Natural killer cell treated with Interleukin-12 subunit alpha and Interleukin-12 subunit beta and Interleukin-15 and Interleukin-18, amount 100 ng/mL, for 72 hours (primary cell): ENCODE results near the gene ANGPTL8. TPM values are rescaled to one million over a fixed set of nuclear protein-coding genes. Genes with fewer than 3 reads are reported as not detected.

Experiments
- ATAC-seq, 2 donors: fragments of 150-1000 bp; cut with Tn5 transposase in 1 of 2; sonication (Bioruptor Pico), chemical (Tn5 transposase) in 1 of 2; 2 replicates each; pipeline ENCODE4 v1.10.0; 2021
- DNase-seq: peaks from one replicate; pipeline ENCODE4 v3.0.0; 2022; ENCODE audit warnings: low spot score
- H3K27ac Mint-ChIP-seq, 2 donors: 1 replicate in 1 of 2; 2 replicates in 1 of 2; pipeline ENCODE4 v1.8.0; 2022; ENCODE audit warnings: mixed read lengths in 2 of 2, mild to moderate bottlenecking in 1 of 2, moderate library complexity in 1 of 2
- H3K27me3 Mint-ChIP-seq, 2 donors: 1 replicate in 1 of 2; 2 replicates in 1 of 2; pipeline ENCODE4 v1.8.0; 2022; ENCODE audit warnings: mixed read lengths in 2 of 2
- H3K36me3 Mint-ChIP-seq: one replicate; pipeline ENCODE4 v1.8.0; 2022; ENCODE audit warnings: mixed read lengths
- H3K4me1 Mint-ChIP-seq, 2 donors: 1 replicate in 1 of 2; 2 replicates in 1 of 2; pipeline ENCODE4 v1.8.0; 2022; ENCODE audit warnings: low read depth in 2 of 2, mixed read lengths in 2 of 2, mild to moderate bottlenecking in 1 of 2
- H3K4me3 Mint-ChIP-seq: one replicate; pipeline ENCODE4 v1.8.0; 2022; ENCODE audit warnings: mixed read lengths
- H3K9me3 Mint-ChIP-seq: 2 replicates; pipeline ENCODE4 v1.8.0; 2022; ENCODE audit warnings: mixed read lengths
- total RNA-seq, 2 donors: library from RNA; stranded (reverse); gene quantifications; one replicate each; pipeline ENCODE4 v1.2.3, GENCODE V29; 2022

Gene ANGPTL8
- total RNA-seq, 2 donors from 2014 or later = not detected

- Mint-ChIP-seq H3K4me3 (peak overlapping the region; percentile 61), H3K4me1 (peaks cover 12 to 14% of the 10 kb centered on the region in 2 donors), H3K27ac (peak overlapping the region; percentile 71 to 72), H3K36me3 (no peaks in the 10 kb centered on the region), H3K27me3 (peaks cover 0 to 5% of the 10 kb centered on the region in 2 donors), H3K9me3 (peaks cover 6% of the 10 kb centered on the region)
- DNase-seq = no peak
- no peak for ATAC-seq
Measured at GRCh38 chr19:11209839-11210655, 29.4 kb upstream of the ANGPTL8 start.

- H3K4me3 Mint-ChIP-seq = peak overlapping the region; percentile 61
- peaks cover 12 to 14% of the 10 kb centered on the region in 2 donors for H3K4me1 Mint-ChIP-seq
- H3K27ac Mint-ChIP-seq = peak overlapping the region; percentile 71 to 72
- peaks cover 0 to 5% of the 10 kb centered on the region in 2 donors for H3K27me3 Mint-ChIP-seq
- H3K36me3 Mint-ChIP-seq = no peaks in the 10 kb centered on the region
- H3K9me3 Mint-ChIP-seq = peaks cover 6% of the 10 kb centered on the region
- ATAC-seq = no peak
- no peak for DNase-seq
Measured at GRCh38 chr19:11210656-11210928, 28.8 kb upstream of the ANGPTL8 start.

DNA sequence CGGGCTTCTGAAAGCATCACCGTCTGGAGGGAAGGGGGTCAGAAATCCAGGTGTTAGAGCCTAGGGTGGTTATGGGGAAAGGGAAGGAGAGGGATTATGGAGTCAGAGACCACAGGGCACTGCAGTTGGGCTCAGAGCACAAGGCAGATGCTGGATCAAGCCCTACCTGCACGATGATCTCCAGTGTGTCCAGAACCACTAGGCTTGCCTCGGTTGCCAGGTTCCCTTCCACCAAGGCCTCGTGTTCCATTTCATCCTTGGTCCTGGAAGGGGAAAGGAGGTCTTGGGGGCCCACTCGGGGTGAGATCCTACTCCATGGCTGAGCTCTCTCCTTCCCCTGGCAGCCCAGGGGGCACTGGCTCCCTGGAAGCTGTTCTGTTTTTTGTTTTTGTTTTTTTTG lies 25.0 kb upstream of the ANGPTL8 start:
- H3K27ac Mint-ChIP-seq = no peak overlapping the region
- H3K4me1 Mint-ChIP-seq = peaks cover 12 to 14% of the 10 kb centered on the region in 2 donors
- no peak overlapping the region for H3K4me3 Mint-ChIP-seq
- H3K27me3 Mint-ChIP-seq = peaks cover 0 to 5% of the 10 kb centered on the region in 2 donors
- DNase-seq (no peak), ATAC-seq (no peak)
- H3K36me3 Mint-ChIP-seq = no peaks in the 10 kb centered on the region
- peaks cover 6% of the 10 kb centered on the region for H3K9me3 Mint-ChIP-seq

GRCh38 chr19:11221082-11221598 lies 18.3 kb upstream of the ANGPTL8 start:
- no peak overlapping the region for H3K4me3 Mint-ChIP-seq
- no peak for DNase-seq
- H3K9me3 Mint-ChIP-seq = peaks cover 8% of the 10 kb centered on the region

GRCh38 chr19:11223200-11223599 lies 16.2 kb upstream of the ANGPTL8 start:
- DNase-seq (no peak), ATAC-seq (peak in 1 of 2 donors; percentile 11)
- Mint-ChIP-seq H3K36me3 (peaks cover 7% of the 10 kb centered on the region), H3K27me3 (peaks cover 3 to 5% of the 10 kb centered on the region in 2 donors), H3K9me3 (peaks cover 8% of the 10 kb centered on the region), H3K4me3 (no peak overlapping the region), H3K4me1 (no peaks in the 10 kb centered on the region), H3K27ac (no peak overlapping the region)

More at GRCh38 chr19:11221082-11221598, 18.3 kb upstream of the ANGPTL8 start:
- no peak overlapping the region for H3K27ac Mint-ChIP-seq
- H3K27me3 Mint-ChIP-seq = peaks cover 3 to 5% of the 10 kb centered on the region in 2 donors
- H3K4me1 Mint-ChIP-seq = no peaks in the 10 kb centered on the region
- peaks cover 7% of the 10 kb centered on the region for H3K36me3 Mint-ChIP-seq
- no peak for ATAC-seq

- no peak overlapping the region for H3K4me3 Mint-ChIP-seq
- ATAC-seq (no peak), DNase-seq (no peak)
- H3K36me3 Mint-ChIP-seq = peaks cover 7% of the 10 kb centered on the region
- H3K27ac Mint-ChIP-seq = no peak overlapping the region
- peaks cover 3 to 5% of the 10 kb centered on the region in 2 donors for H3K27me3 Mint-ChIP-seq
- H3K9me3 Mint-ChIP-seq = peaks cover 8% of the 10 kb centered on the region
- H3K4me1 Mint-ChIP-seq = no peaks in the 10 kb centered on the region
Measured at GRCh38 chr19:11224429-11224828, 15.0 kb upstream of the ANGPTL8 start.

GRCh38 chr19:11225172-11225571 lies 14.2 kb upstream of the ANGPTL8 start:
- Mint-ChIP-seq H3K4me3 (no peak overlapping the region), H3K27ac (no peak overlapping the region), H3K4me1 (no peaks in the 10 kb centered on the region), H3K27me3 (peaks cover 3 to 4% of the 10 kb centered on the region in 2 donors), H3K36me3 (peaks cover 6% of the 10 kb centered on the region), H3K9me3 (peaks cover 8% of the 10 kb centered on the region)
- ATAC-seq (no peak), DNase-seq (no peak)

- DNase-seq (no peak), ATAC-seq (no peak)
- Mint-ChIP-seq H3K27me3 (no peaks in the 10 kb centered on the region), H3K4me1 (no peaks in the 10 kb centered on the region), H3K36me3 (no peaks in the 10 kb centered on the region), H3K27ac (no peak overlapping the region), H3K9me3 (peaks cover 4% of the 10 kb centered on the region), H3K4me3 (no peak overlapping the region)
Measured at GRCh38 chr19:11225815-11226214, 13.6 kb upstream of the ANGPTL8 start.

GRCh38 chr19:11226716-11227166 lies 12.7 kb upstream of the ANGPTL8 start:
- no peak overlapping the region for H3K4me3 Mint-ChIP-seq
- H3K9me3 Mint-ChIP-seq = no peaks in the 10 kb centered on the region
- H3K27me3 Mint-ChIP-seq = no peaks in the 10 kb centered on the region
- no peaks in the 10 kb centered on the region for H3K4me1 Mint-ChIP-seq
- H3K27ac Mint-ChIP-seq = no peak overlapping the region
- H3K36me3 Mint-ChIP-seq = no peaks in the 10 kb centered on the region
- DNase-seq (no peak), ATAC-seq (no peak)

DNA sequence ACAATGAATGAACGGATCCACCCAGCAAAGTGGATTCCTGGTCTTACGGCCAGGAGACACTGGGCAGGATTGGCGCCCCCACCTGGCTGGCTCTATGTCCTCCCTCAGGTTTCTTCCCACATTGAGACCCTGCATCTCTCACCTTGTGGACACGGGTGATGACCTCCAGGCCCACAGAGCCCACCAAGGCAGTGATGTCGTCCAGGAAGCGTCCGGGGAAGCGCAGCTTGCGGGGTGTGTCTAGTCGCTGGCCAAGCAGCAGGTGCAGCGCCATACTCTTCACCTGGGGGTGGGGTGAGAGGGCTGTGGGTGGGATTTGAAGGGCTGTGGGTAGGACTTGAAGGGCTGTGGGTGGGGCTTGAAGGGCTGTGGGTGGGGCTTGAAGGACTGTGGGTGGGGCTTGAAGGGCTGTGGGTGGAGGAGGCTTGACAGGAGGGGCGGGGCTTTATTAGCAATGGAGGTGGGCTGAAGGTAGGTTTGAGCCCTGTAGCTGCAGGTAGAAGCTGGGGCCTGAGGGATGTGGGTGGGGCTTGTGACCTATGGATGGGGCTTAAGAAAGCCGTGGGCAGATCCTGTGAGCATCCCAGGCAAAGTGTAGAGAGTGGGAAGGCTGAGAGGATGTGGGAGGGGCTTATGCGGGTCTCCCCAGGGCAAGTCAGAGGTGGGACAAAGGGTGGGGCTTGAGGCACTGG lies 12.1 kb upstream of the ANGPTL8 start:
- peak in 1 of 2 donors; percentile 41 for ATAC-seq
- no peaks in the 10 kb centered on the region for H3K4me1 Mint-ChIP-seq
- H3K27me3 Mint-ChIP-seq = no peaks in the 10 kb centered on the region
- no peak for DNase-seq
- no peak overlapping the region for H3K27ac Mint-ChIP-seq
- H3K4me3 Mint-ChIP-seq = no peak overlapping the region
- no peaks in the 10 kb centered on the region for H3K9me3 Mint-ChIP-seq
- no peaks in the 10 kb centered on the region for H3K36me3 Mint-ChIP-seq

DNA sequence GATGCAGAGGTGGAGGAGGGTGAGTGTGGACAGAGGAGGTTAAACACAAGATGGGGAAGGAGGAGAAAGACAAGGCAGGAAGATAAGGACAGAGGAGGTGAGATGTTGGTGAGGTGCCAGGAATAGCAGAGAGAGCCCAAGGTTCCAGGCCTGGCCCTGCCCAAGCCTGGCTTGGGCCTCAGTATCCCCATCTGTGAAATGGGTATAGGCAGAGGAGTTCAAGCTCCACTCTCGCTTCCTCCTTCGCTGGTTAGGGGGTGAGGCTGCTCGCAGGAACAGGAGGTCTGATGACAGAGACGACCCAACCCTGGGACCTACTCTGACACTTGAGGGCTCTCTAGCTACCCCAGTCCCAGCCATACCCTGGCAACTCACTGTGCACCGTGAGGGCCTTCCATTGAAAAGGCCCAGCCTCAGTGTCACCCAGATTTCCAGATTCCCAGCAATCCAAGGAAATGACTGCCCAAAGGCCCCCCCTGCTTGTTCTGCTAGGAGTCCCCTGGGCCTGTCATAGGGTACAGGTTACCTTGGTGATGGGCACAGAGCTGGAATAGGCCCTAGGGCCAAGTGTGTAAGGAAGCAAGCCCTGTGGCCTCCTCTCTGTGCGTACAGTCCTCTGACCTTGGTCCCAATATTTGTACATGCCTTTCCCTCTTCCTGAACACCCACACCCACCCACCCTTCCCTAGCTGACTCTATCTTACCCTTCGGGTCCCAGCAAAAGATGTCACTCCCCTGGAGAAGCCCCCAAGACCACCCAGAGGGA lies 8.6 kb upstream of the ANGPTL8 start:
- H3K36me3 Mint-ChIP-seq = no peaks in the 10 kb centered on the region
- H3K4me3 Mint-ChIP-seq = no peak overlapping the region
- H3K9me3 Mint-ChIP-seq = no peaks in the 10 kb centered on the region
- no peaks in the 10 kb centered on the region for H3K4me1 Mint-ChIP-seq
- H3K27ac Mint-ChIP-seq = no peak overlapping the region
- no peak for DNase-seq
- no peaks in the 10 kb centered on the region for H3K27me3 Mint-ChIP-seq
- ATAC-seq = peak in 1 of 2 donors; percentile 15

- H3K9me3 Mint-ChIP-seq = no peaks in the 10 kb centered on the region
- no peak overlapping the region for H3K27ac Mint-ChIP-seq
- no peak for DNase-seq
- no peaks in the 10 kb centered on the region for H3K27me3 Mint-ChIP-seq
- no peak overlapping the region for H3K4me3 Mint-ChIP-seq
- H3K4me1 Mint-ChIP-seq = no peaks in the 10 kb centered on the region
- no peak for ATAC-seq
- H3K36me3 Mint-ChIP-seq = no peaks in the 10 kb centered on the region
Measured at GRCh38 chr19:11232555-11232954, 6.9 kb upstream of the ANGPTL8 start.

GRCh38 chr19:11233073-11233472 lies 6.3 kb upstream of the ANGPTL8 start:
- H3K4me1 Mint-ChIP-seq = no peaks in the 10 kb centered on the region

More at GRCh38 chr19:11233073-11233472, 6.3 kb upstream of the ANGPTL8 start:
- Mint-ChIP-seq H3K27me3 (no peaks in the 10 kb centered on the region), H3K9me3 (no peaks in the 10 kb centered on the region), H3K36me3 (no peaks in the 10 kb centered on the region), H3K27ac (no peak overlapping the region), H3K4me3 (no peak overlapping the region)
- ATAC-seq = no peak
- no peak for DNase-seq
